NOMO-1 (cell line): ENCODE results near the gene RAB1B.
"Not testable (repeated sequence)": the region's sequence is repeated elsewhere in the genome, so short reads cannot be mapped to it uniquely, and the experiment has no call there.

Experiments
- DNase-seq, 2 experiments: peaks; one replicate each; lab custom pipeline; 2025; ENCODE audit not compliant: unreplicated experiment in 2 of 2; lab: John Stamatoyannopoulos, UW

RAB1B gene

GRCh38 chr11:66317723-66318599, 49.5 kb downstream of the RAB1B start:
- DNase-seq = peak; percentile 89 to 95

- no peak for DNase-seq
Observed at GRCh38 chr11:66318600-66318970, 50.1 kb downstream of the RAB1B start.

- not testable (repeated sequence) for DNase-seq
Observed at GRCh38 chr11:66320289-66320688, 51.9 kb downstream of the RAB1B start.

GRCh38 chr11:66320748-66321147, 52.3 kb downstream of the RAB1B start:
- DNase-seq = not testable (repeated sequence)

- no peak for DNase-seq
Observed at GRCh38 chr11:66321606-66322005, 53.2 kb downstream of the RAB1B start.

GRCh38 chr11:66322732-66323427, 54.4 kb downstream of the RAB1B start:
- DNase-seq = no peak

- no peak for DNase-seq
Observed at GRCh38 chr11:66323684-66324083, 55.2 kb downstream of the RAB1B start.

- no peak for DNase-seq
Observed at GRCh38 chr11:66324664-66325063, 56.2 kb downstream of the RAB1B start.

GRCh38 chr11:66325263-66325671, 56.8 kb downstream of the RAB1B start:
- DNase-seq = no peak

- DNase-seq = no peak
Observed at GRCh38 chr11:66326261-66327111, 58.0 kb downstream of the RAB1B start.
